ENCODE measurements around the gene MICU1.

Gene MICU1

GRCh38 chr10:72417971-72418370 is 207.9 kb downstream of the MICU1 start:
- Histone ChIP-seq H3K9me3 (ENCODE audit: control insufficient read depth, low read length) (no peaks in the 10 kb centered on the region), H2AFZ (no peak overlapping the region), H3K36me3 (ENCODE audit: control insufficient read depth, insufficient read depth, low read length) (no peaks in the 10 kb centered on the region), H3K4me3 (ENCODE audit: low read depth, low read length) (no peak overlapping the region), H3K4me2 (ENCODE audit: low read length) (no peak overlapping the region), H3K9ac (no peak overlapping the region), H3K27ac (no peak overlapping the region), H3K4me1 (no peaks in the 10 kb centered on the region), H3K27me3 (ENCODE audit: control insufficient read depth, insufficient read depth, low read length) (no peaks in the 10 kb centered on the region), H3K79me2 (no peaks in the 10 kb centered on the region)
- TF ChIP-seq, protein P1, sequence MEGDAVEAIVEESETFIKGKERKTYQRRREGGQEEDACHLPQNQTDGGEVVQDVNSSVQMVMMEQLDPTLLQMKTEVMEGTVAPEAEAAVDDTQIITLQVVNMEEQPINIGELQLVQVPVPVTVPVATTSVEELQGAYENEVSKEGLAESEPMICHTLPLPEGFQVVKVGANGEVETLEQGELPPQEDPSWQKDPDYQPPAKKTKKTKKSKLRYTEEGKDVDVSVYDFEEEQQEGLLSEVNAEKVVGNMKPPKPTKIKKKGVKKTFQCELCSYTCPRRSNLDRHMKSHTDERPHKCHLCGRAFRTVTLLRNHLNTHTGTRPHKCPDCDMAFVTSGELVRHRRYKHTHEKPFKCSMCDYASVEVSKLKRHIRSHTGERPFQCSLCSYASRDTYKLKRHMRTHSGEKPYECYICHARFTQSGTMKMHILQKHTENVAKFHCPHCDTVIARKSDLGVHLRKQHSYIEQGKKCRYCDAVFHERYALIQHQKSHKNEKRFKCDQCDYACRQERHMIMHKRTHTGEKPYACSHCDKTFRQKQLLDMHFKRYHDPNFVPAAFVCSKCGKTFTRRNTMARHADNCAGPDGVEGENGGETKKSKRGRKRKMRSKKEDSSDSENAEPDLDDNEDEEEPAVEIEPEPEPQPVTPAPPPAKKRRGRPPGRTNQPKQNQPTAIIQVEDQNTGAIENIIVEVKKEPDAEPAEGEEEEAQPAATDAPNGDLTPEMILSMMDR (IDR thresholded peaks at IDR 0.05) = no peak

DNA sequence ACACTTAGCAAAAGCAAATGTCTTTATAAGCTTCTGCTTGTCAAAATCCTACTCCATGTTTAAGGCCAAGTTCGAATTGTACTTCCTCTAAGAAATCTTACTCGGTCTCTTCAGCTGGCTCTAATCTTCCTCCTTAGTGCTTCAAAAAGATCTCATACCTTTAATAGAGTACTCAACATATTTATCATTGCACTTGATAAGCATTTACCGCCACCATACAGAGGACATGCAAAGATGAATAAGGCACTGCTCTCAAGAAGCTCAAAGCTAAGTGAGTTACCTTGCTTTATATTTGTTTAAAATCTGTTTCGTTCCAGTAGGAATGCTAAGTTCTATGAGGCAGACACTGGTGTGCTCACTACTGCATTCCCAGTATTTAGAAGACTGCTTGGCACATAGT is 209.2 kb downstream of the MICU1 start:
- H3K4me1 ChIP-seq = no peaks in the 10 kb centered on the region
- H3K9ac ChIP-seq = no peak overlapping the region
- no peak overlapping the region for H3K27ac ChIP-seq
- H3K27me3 ChIP-seq (ENCODE audit: control insufficient read depth, insufficient read depth, low read length) = no peaks in the 10 kb centered on the region
- no peaks in the 10 kb centered on the region for H3K36me3 ChIP-seq (ENCODE audit: control insufficient read depth, insufficient read depth, low read length)
- TF ChIP-seq, protein P1 (IDR thresholded peaks at IDR 0.05) = no peak
- H3K79me2 ChIP-seq = no peaks in the 10 kb centered on the region
- H3K4me3 ChIP-seq (ENCODE audit: low read depth, low read length) = no peak overlapping the region
- H3K4me2 ChIP-seq (ENCODE audit: low read length) = no peak overlapping the region
- no peaks in the 10 kb centered on the region for H3K9me3 ChIP-seq (ENCODE audit: control insufficient read depth, low read length)
- H2AFZ ChIP-seq = no peak overlapping the region

- Histone ChIP-seq H3K36me3 (ENCODE audit: control insufficient read depth, insufficient read depth, low read length) (no peaks in the 10 kb centered on the region), H3K9ac (no peak overlapping the region), H3K9me3 (ENCODE audit: control insufficient read depth, low read length) (no peaks in the 10 kb centered on the region), H3K4me3 (ENCODE audit: low read depth, low read length) (no peak overlapping the region), H3K27me3 (ENCODE audit: control insufficient read depth, insufficient read depth, low read length) (no peaks in the 10 kb centered on the region), H3K27ac (no peak overlapping the region), H3K4me2 (ENCODE audit: low read length) (no peak overlapping the region), H3K4me1 (no peaks in the 10 kb centered on the region), H3K79me2 (no peaks in the 10 kb centered on the region), H2AFZ (no peak overlapping the region)
- TF ChIP-seq, protein P1 (IDR thresholded peaks at IDR 0.05) = no peak
Observed at GRCh38 chr10:72414642-72415041, 211.2 kb downstream of the MICU1 start.

DNA sequence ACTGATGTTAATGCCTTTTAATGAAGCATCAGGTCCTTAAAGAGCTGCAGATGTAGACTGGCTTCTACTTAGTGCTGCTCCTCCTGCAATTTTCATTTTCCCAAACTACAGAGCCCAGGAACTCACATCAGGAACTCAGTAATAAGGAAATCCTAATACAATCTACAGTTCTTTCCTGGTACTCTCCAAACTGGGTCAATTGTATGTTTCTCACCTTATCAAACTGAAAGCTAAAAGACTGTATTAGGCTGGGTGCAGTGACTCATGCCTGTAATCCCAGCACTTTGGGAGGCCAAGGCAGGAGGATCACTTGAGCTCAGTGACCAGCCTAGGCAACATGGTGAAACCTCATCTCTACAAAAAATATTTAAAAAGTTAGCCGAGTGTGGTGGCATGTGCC is 216.7 kb downstream of the MICU1 start:
- Histone ChIP-seq H3K4me2 (ENCODE audit: low read length) (no peak overlapping the region), H3K9me3 (ENCODE audit: control insufficient read depth, low read length) (no peaks in the 10 kb centered on the region), H3K27ac (no peak overlapping the region), H3K27me3 (ENCODE audit: control insufficient read depth, insufficient read depth, low read length) (no peaks in the 10 kb centered on the region), H2AFZ (no peak overlapping the region), H3K4me3 (ENCODE audit: low read depth, low read length) (no peak overlapping the region), H3K4me1 (no peaks in the 10 kb centered on the region), H3K9ac (no peak overlapping the region), H3K36me3 (ENCODE audit: control insufficient read depth, insufficient read depth, low read length) (no peaks in the 10 kb centered on the region), H3K79me2 (no peaks in the 10 kb centered on the region)
- TF ChIP-seq, protein P1 (IDR thresholded peaks at IDR 0.05) = no peak

DNA sequence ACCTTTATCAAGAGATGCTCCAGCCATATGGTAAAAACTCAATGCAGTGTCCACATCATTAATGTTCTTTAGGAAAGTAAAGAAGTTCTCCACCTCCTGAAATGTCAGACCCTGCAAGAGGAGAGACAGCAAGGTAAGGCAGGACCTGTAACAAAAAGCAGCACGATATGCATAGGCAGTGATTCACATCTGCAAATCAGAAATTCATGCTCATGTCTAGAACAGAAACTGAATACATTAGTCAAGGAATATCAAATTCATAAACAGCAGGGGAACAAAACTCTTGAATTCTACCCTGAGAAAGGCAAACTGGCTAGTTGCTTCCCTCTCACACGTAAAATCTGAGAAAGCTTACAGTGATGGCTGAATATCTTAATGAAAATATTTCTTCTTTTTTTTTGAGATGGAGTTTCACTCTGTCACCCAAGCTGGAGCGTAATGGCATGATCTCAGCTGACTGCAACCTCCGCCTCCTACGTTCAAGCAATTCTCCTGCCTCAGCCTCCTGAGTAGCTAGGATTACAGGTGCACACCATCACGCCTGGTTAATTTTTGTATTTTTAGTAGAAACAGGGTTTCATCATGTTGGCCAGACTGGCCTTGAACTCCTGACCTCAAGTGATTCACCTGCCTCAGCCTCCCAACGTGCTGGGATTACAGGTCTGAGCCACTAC is 217.8 kb downstream of the MICU1 start:
- H3K79me2 ChIP-seq = no peaks in the 10 kb centered on the region
- TF ChIP-seq, protein P1 (IDR thresholded peaks at IDR 0.05) = no peak
- no peaks in the 10 kb centered on the region for H3K9me3 ChIP-seq (ENCODE audit: control insufficient read depth, low read length)
- no peaks in the 10 kb centered on the region for H3K4me1 ChIP-seq
- no peaks in the 10 kb centered on the region for H3K36me3 ChIP-seq (ENCODE audit: control insufficient read depth, insufficient read depth, low read length)
- H3K9ac ChIP-seq = no peak overlapping the region
- H3K4me3 ChIP-seq (ENCODE audit: low read depth, low read length) = no peak overlapping the region
- H3K27me3 ChIP-seq (ENCODE audit: control insufficient read depth, insufficient read depth, low read length) = no peaks in the 10 kb centered on the region
- no peak overlapping the region for H2AFZ ChIP-seq
- no peak overlapping the region for H3K27ac ChIP-seq
- no peak overlapping the region for H3K4me2 ChIP-seq (ENCODE audit: low read length)

Data from parathyroid adenoma (tissue), 2 donors.